GM18511 (cell line): ENCODE results near the gene SPATA31E1.

Source experiments
- ATAC-seq: cut with Tn5 transposase; IDR thresholded peaks from one replicate; pipeline ENCODE4 v1.9.1; 2021; ENCODE audit warnings: mild to moderate bottlenecking, moderate library complexity; ENCODE audit not compliant: unreplicated experiment

SPATA31E1 gene

DNA sequence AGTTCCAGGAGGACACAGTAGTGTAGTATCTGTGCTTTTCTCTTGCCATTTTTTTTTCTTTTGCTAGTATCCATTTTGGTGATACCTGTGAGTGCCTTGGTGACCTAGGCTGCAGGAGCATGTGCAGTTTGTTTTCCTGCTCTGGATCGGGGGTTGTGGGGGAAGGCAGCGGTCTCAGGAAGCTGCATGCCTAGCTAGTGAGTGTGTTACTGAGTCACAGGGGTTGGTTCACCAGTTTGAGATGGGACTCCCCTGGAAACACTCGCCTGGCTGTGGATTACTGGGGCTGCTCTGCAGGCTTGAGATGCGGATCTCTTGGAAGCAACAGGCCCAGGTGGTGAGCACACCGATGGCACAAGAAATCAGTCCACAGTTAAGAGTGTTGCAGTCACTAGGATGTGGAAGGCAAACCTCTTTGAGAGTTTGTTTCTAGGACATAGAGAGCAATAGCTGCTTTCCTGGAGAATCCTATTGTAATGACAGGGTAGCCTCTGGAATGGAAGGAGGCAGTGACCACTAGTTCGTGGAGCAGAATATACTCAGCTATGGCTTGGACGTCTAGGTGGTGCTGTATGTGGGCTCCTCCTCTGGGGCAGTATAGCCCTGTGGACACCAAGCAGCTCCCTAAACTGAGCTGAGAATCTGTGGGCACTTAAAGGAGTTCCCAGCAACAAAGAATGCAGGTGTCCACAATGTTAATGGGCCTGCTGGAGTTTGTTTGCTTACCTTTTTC is 20.0 kb upstream of the SPATA31E1 start:
- no peak for ATAC-seq

- ATAC-seq, result no peak
These were observed 18.7 kb upstream of the SPATA31E1 start for GRCh38 chr9:87863882-87864465.

- no peak for ATAC-seq
These were observed 17.8 kb upstream of the SPATA31E1 start for GRCh38 chr9:87864915-87865314.

DNA sequence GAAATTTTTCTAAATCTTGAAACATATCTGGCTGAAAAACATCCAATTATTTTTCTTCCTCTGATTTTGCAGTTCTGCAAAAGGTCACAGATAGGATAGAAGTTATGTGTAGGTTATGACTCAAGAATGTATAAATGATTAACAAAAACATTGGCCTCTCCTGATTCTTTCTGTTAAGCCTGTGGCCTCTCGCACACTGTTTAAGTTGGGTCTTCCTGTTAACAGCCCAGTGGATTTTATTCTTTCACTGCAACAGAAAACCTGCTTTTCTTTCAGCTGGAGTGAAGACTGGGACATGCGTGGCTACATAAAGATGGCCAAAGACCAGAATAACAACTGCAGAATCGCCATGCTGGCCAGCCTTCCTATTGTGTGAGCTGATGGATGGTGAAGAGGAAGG is 17.1 kb upstream of the SPATA31E1 start:
- no peak for ATAC-seq

DNA sequence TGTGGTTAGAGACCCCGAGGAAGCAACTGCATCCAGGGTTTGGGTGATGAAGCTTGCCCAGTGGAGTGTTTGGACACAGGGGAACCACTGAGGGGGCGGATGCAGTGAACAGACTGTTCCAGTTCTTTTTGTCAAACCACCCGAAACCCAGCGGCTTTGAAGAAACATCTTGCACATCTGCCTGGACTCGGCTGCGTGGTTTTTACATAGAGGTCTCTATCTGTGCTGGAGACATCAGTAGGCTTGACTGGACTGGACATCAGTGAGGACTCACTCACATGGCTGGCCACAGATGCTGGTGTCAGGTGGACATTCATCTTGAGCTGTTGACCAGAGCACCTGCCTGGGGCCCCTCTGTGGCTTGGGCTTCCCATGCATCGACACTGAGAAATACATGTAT is 15.3 kb upstream of the SPATA31E1 start:
- no peak for ATAC-seq

DNA sequence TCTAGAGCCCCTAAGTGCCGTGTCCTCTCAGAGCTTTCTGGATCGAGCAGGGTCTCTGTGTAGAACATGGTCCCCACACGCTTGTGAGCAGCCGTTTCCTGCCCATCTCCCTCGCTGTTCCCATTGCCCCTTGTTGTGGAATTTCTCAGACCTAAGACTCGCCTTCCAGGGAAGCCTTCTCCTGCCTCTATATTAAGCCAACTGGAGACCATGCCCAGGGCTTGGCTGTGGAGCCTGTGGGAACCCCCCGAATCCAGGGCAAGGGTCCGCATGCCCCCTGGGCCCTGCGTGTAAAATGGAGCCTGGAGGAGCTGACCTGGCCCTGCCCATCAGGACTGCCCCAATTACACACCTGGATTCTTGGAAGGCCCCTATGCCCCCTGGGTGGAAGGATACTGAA is 14.5 kb upstream of the SPATA31E1 start:
- ATAC-seq, result no peak

DNA sequence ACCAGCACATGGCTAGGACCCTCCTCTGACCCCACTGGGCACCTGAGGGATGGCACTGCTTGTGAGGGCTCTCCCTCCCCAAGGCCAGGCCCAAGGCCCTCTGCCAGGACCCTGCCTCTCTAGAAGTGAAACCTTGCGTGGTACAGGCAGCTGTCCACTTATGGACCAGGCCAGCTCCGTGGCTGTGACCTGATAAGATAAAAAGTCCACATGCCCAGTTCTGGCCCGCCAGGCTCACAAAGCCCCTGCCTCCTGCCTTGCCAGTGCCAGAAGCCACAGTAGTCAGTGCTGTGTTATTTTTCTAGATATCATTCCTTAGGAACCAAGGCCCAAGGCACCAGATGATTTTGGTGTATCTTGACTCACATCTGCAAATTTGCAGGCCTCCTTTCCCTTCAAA is 14.0 kb upstream of the SPATA31E1 start:
- ATAC-seq, result no peak

DNA sequence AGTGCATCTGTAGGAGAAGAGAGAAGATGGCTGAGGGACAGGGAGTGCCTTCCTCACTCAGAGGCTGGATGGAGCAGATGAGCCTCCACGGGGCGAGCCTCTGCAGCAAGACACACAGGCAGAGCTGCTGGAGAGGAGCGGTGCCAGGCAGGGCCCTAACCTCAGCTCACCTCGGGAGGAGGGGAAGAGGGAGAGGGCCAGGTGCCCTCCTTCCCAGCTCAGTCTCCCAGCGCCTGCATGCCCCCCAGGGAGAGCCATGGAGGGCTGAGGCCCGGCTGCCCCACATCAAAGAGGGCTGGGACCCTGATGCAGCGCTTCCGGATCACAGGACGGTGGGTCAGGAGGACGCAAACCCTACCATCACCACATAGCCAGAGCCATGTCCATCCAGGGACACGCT is 13.6 kb upstream of the SPATA31E1 start:
- ATAC-seq, result no peak

GRCh38 chr9:87871425-87872078 is 11.1 kb upstream of the SPATA31E1 start:
- ATAC-seq, result no peak

DNA sequence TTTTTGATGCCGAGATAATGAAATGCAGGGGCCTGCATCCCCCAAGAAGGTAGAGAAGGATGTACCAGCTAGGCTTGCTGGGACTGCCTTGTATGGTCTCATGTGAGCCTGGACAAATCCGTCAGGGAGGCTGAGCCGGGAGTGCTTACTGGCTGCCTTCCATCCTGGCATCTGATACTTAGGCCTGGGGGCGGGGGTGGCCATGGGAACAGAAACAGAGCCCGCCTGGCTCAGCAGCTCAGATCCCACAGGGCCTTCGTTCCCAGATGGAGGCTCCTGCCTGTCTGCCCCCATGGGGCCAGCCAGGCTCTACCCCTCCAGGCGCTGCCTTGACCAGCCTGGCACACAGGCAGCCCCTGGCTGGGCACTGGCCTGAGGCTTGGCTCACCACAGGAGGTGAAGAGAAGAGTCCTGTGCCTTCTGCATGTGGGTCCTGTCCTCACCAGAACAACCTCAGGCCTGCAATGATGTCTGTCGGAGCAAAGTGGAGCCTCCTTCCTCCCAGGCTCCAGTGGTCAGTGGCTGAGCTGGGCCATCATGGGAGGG is 10.5 kb upstream of the SPATA31E1 start:
- no peak for ATAC-seq

- no peak for ATAC-seq
These were observed 8.9 kb upstream of the SPATA31E1 start for GRCh38 chr9:87873607-87874303.

- ATAC-seq, result no peak
These were observed 8.4 kb upstream of the SPATA31E1 start for GRCh38 chr9:87874304-87874623.

DNA sequence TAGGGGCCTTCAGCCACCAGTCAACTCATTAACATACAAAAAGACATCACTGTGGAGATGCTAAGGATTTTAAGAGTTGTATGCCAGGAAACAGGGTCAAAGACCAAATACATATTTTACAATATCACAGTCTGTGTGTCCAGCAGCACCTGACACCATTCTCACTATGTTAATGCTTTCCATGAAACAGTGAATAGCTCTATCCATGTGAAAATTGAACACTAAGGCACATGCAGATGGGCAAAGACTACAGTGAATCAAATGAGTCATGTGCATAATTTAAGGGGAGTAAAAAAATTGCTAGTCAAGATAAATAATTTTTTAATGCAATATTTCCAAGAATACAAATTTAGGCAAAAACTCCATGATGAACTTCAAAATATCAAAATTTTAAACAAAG is 7.6 kb upstream of the SPATA31E1 start:
- no peak for ATAC-seq

GRCh38 chr9:87875831-87876545 is 6.7 kb upstream of the SPATA31E1 start:
- no peak for ATAC-seq

GRCh38 chr9:87876708-87877107 is 6.0 kb upstream of the SPATA31E1 start:
- ATAC-seq, result no peak

DNA sequence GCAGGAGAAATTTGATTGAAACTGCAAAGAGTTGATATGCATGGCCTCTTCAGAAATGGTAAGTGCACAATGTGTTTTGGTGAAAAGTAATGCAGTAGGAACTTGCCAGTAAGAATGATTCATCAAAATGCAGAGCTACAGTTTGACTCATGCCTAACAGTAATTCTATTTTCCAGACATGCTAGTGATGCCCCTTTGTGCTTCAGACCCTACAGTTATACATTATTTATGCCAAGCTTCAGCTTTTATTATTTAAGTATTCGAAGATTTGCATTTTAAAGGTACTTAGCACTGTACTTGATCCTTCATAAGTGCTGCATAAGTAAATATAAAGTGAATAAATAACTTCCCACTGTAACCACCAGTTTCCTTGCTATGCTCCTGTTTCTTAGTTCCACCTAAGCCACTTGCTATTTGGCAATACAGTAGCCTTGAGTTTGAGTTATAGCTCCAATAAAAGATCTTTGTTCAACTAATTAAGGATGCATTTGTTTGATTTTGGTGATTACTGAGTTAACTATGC is 3.6 kb upstream of the SPATA31E1 start:
- no peak for ATAC-seq

DNA sequence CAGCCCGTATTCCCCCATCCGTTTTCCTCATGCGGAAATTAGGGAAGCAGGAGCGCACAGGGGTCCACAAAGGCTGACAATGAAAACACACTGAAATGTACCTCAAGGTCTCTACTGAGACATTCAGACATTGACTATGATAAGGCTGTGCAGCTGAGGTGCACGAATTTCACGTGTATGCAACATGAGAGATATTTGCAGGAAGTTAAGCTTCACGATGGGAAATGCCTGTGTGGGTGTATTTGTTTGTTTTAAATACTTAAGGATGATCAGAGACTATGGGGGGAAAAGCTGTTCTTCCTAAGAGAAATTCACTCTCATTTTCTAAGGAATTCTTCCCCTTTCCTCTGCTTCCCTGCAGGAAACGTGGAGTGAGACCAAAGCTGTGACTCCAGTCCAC is 2.6 kb upstream of the SPATA31E1 start:
- ATAC-seq, result no peak

DNA sequence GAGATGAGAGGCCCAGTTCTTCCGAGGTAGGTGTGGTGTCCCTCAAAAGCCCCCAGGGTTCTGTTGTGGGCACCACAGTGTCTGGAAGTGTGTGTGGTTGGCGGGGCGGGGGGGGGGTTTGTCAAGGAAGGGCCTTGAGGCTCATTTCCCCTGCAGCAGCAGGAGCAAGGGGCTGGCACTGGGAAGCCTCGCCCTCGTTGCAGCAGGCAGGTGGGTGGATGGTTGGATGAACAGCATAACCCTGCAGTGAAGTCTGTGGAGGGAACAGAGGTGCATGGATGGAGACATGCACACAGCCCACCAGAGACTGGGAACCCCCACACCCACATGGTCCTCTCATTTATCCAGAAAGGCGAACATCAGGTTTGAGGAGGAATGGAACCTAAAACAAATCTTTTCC is 2.0 kb upstream of the SPATA31E1 start:
- no peak for ATAC-seq

DNA sequence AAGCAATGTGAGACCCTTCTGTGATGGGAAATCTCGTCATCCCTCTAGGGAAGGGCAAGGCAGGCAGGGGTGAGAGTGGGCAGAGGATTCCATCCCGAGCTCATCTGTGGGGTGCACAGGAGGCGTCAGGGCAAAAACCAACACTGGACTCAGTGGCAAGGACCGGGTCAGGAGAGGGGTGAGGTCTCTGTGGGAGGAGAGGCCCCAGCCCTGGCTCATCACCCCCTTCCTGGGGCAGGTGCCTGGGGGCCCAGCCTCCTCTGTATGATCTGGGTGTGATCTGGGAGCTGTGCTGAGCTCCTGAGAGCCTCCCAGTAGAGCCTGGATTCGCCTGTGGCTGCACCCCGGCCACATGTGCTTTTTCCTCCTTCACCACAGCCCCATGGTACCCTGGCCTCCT is 597 bp downstream of the SPATA31E1 start:
- ATAC-seq, result no peak

- no peak for ATAC-seq
These were observed 1.3 kb downstream of the SPATA31E1 start for GRCh38 chr9:87883990-87884389.
